HG02798 (cell line): ENCODE results near the gene SRCIN1.

Source experiments
- ATAC-seq: cut with Tn5 transposase; IDR thresholded peaks from one replicate; pipeline ENCODE4 v1.9.1; 2021; ENCODE audit warnings: mild to moderate bottlenecking; ENCODE audit not compliant: unreplicated experiment, poor library complexity

SRCIN1 gene

DNA sequence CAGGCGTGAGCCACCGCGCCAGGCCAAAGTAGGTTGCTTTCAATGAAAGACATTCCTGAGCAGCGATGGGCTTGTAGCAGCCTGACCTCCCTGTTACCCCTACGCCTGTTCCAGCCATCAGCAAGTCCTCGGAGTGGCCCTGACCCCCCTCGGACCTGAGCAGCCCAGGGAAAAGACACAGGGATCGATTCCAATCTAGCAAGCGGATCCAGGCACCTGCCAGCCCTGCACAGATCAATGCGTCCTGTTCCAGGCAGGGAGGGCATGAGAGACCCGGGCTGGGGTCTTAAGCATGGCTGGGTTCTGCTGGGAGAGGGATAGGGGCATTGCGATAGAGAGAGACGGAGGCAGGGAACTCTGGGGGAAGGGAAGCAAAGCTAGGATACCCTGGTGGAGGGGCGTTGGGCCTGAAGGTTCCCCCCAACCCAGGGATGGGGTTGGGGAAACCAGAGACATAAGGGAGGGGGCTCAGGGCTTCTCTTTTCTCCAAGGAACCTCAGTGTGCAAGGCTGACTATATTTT lies 21.9 kb downstream of the SRCIN1 start:
- ATAC-seq: no peak

DNA sequence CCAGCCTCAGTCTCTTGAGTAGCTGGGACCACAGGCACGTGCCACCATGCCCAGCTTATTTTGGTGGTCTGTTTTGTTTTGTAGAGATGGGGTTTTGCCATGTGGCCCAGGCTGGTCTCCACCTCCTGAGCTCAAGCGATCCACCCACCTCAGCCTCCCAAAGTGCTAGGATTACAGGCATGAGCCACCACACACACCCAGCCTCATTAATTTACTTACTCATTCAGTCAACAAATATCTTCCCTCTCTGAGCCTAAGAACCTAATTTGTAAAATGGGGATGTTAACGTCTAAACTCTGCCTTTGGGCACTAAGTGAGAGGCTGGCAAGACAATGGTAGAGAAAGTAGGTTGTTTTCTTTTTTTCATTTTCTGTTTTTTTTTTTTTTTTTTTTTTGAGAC lies 22.6 kb downstream of the SRCIN1 start:
- no peak for ATAC-seq

DNA sequence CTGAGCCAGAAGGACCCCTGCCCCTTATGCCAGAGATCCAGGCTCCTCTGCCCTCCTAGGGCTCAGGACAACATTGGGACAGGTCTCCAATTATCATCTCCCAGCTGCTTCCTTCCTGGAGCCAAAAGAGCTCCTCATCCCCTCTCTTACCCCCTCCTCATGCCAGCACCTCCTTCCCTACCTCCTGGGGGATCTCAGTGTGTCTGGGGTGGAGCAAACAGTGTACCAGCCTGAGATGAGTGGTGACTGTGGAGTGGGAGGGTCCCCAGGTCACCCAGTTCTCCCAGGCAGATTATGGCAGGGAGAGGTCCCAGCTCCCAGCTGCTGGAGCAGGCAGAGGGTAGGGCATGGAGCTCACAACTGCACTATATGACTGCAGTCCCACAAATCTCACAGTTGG lies 23.7 kb downstream of the SRCIN1 start:
- no peak for ATAC-seq

DNA sequence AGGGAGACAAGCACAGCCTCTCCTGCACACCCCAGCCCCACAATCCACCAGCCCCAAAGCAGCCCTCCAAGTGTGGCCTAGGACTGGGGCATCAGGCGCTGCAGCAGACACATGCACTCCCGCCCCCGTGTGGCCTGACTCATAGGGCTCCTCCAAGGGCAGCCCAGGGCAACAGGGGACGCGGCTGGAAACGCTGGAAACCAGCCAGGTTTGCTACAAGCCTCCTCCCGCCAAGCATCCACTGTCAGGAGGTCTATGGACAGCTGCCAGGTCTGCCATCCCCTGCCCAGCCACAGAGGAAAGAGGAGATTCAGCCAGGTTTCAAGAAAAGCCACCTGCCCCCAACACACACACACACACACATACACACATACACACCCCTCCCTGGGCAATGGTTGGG lies 25.8 kb downstream of the SRCIN1 start:
- ATAC-seq: no peak

DNA sequence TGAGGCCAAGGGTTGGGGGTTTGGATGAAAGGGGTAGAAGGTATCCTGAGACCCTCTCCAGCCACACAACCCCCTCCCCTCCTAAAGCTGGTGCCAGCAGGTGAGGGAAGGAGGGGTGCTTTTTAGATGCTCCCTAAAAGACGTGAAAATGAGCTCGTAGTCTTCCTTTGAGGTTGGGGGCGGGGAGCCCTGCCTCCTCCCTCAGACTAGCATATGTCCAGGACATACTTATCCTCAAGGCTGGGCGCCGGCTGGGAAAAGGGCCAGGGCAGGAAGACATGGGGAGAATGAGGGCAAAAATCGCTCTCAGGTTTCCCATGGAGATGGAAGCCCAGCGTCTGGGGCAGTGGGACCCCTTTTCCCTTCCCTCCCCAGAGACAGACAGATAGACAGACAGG lies 26.7 kb downstream of the SRCIN1 start:
- no peak for ATAC-seq

DNA sequence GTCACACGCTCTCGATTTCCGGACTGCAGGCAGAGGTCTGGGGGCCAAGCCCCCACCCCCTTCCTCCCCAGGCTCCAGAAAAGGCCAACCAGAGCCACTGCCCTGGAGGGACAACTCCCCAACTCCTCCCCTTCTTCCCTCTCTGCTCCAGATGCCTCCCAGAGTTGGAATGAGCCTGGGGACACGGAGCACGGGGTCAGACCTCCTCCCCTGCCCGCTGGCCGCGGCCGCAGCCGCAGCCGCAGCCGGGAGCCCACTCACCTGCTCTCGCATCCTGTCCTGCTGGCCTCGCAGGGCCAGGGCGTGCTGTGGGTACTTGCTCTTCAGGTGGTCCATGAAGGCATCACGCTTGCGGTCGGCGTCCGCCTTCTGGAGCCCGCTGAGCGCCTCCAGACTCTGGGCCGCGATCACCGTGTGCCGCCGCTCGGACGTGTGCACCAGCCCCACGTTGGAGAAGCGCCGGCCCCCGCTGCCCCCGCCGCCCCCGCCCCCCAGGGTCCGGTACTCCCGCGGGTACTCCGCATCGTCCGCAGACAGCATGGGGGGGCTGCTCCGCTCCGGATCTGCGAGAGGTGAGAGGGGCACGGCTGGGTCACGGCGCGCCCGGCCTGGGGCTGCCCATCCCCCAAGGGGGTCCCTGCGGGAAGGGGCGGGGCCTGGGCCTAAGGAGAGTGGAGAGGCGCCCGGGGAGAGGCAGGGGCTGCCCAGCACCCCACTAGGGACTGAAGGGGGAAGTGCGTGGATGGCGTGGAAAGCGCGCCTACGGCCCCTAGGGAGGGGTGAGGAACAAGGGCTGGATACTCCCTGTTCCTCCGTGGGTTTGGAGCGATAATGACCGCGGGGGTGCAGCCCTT lies 27.3 kb downstream of the SRCIN1 start:
- no peak for ATAC-seq

DNA sequence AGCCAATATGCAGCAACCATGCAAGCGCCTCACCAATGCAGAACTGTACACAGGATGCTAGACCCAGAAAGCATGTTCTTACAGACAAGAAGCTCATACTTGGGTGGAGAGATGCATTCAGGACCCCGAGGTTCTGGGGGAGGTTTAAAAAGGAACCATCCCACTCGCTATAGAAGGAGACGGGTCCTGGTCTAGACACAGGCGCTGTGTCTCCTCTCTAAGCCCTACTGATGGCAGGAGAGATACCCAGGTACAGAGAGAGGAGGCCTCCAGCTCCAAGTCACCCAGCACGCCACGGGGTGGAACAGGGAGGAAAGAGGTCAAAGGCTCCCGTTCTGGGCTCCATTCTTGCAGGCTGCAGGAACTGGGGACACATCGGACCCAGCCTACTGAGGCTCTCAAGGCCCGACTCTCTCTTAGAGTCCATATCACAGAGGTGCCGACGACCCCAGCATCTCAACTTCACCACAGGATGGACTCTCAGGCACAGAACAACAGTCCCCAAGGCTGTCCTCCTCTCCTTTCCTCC lies 28.0 kb downstream of the SRCIN1 start:
- no peak for ATAC-seq

DNA sequence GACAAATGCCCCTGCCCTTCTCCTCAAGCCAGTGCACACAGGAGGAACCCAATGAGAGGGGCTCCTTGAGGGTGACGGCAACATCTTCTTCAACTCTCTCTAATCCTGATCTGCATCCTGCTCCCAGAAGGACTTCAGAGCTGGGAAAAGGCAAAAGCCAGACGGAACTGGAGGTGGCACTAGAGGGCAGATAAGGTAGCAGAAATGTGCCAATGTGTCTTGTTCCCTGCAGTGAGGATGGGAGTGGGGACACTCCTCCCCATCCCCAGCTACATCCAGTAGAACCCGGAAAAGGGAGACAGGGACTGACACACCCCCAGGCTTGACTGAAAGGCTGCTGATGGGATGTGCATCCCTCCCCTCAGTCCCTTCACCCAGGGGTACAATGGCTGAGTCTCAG lies 28.5 kb downstream of the SRCIN1 start:
- no peak for ATAC-seq

DNA sequence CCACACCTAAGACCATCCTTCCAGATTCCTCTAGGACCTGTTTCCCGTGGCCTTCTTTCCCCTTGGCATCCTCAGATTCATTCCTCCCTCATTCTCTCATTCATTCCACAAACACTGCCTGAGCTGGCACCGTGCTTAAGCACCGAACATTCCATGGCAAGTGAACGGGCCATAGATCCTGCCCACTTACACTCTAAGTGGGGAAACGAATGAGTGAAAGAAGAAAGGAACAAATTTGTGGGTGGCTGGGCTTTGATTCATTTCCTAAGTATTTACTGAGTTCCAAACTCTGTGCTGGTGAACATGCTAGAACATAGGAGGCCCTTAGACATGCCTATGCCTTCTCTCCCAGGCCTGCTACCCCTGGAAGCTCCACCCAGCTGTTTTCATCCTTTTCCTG lies 30.0 kb downstream of the SRCIN1 start:
- ATAC-seq: no peak

DNA sequence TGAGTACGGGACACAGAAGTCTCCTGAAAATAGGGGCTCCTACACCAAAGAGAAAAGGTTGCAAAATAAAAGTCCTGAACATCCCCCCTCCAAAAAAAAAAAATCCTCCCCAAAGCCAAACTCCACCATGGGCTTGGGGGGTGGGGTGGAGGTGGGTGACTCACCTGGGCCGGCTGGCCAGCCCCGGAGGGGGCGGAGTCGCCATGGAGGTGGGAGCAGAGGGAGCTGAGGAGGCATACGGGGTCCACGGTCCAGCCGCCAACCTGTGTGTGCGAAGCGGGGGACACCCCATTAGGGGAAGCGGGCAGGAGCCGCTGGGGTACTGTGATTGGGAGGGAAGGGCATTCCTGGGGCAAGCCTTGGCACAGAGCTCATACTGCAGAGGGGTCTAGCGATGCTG lies 31.0 kb downstream of the SRCIN1 start:
- ATAC-seq: no peak

DNA sequence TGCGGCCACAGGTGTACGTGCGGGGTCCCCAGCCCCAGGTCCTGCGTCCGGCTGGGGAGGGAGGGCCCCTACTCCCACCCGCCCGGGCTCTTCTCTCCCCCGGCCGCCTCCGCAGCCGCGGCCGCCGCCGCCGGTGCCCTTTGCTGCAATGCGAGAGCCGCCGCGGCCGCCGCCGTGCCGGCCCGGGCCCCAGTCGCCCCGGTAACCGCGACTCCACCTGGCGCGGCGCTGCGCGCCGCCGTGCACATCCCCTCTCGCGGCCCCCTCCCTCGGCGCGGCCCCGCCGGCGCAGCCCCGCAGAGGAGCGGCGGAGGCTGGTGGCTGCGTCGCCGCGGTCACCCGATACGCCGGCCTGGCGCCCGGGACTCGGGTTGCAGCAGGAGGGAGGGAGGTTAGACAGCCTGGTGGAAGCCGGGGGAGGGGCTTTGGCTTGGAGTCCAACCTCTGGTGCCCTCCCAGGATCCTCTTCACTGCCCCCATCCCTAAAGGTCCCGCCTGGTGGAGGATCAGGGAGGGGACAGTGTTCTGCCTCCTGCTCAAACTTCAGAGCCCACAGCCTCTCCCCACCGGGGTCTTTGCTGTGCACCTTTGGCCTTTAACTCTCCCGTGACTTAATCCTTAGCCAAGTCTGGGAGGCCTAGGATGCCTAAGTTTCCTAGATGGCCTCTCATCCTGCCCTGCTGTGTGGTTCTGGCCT lies 32.9 kb downstream of the SRCIN1 start:
- no peak for ATAC-seq

DNA sequence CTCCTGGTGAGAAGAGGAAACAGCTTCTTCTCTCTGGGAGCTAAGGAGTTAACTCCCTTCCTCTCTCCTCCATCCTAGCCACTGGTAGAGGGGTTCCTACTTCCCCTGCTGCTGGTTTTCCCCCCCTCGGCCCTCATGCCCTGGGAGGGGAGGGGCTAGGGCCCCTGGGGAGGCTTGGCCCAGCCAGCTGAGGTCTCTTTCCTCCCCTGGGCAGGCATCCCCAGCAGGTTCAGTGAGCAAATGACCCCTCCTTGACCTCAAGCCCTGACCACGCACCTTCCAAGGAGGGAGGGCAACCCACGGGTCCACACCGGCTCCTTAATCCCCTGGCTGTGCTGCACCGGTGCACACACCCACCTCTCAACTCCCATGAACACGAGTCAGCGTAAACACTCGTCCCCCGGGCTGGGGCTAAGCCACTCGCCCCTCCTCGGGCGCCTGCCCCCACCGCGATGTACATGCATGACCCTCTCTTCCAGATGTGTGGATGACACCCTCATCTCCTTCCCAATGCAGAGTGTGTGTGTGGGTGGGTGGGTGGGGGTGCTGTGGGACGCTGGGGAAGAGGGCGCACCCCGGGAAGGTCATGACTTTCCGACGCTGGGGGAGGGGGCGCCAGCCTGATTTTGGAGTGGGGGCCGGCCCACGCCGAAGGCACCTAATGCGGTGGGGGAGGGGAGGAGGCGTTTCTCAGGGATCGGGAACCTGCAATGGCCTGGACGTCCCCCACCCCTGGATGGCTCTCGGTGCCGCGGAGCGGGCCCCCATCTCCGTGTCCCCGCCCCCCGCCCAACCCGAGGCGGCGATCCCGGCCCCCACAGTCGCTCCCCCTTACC lies 33.7 kb downstream of the SRCIN1 start:
- no peak for ATAC-seq

DNA sequence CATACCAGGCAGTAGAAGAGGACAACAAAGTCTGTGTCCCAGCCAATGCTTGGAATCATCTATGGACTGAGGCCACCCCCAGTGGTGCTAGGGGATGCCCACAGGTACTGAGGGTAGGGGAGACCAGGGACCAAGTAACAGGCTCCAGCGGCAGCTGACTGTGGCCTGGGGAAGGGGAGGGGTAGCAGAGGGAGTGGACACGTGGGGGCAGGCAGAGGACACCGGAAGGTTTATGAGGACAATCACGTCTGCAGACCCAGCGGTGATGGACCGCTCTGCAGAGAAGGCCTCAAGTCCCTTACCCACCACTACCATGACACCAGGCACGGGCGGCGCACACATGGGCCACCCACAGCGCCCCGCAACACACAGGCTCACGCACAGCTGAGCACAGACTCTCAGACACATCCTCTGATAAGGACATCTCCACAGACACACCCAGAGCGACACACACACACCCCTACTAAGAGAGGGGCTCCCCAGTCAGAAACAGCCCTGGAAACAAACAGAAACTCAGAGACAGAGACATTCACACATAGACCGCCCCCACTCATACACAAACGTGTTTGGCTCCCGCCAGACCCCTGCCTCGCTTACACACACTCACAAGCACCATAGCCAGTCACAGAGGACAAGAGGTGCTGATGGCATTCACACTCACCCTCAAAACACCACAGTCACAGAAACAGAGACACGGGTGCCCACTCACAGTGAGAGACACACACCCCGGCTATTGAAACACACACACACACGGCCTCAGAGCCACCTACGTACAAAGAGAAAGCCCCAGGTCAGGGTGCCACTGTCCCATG lies 35.8 kb downstream of the SRCIN1 start:
- ATAC-seq: no peak

DNA sequence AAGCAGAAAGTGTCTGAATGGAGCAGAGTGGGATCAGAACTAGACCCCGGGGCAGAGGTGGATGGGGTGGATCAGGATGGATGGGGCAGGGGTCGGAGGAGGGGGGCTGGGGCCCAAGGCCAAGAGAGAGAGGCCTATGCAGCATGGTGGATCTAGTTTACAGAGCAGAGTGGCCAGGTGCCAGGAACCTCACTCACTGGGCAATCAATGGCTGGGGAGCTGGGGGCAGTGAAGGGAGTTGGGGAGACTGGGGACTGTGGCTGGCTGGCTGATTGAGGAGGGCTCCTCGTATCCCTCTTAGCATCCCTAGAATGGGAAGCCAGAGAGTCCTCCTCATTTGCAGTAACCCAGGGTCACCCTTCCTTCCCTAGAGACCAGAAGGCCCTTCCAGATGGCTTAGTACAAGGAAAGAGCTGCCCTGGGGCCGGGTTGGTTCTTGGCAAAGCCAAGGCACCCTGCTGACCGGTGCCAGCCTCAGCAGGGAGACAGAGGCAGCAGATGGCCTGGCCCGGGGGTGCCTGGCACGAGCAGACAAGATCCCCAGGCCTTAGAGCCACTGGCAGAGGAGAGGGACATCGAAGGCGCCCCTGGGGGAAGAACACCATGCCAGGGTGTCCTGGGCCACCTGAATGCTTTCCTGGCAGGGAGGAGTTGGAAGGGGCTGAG lies 36.8 kb downstream of the SRCIN1 start:
- no peak for ATAC-seq

DNA sequence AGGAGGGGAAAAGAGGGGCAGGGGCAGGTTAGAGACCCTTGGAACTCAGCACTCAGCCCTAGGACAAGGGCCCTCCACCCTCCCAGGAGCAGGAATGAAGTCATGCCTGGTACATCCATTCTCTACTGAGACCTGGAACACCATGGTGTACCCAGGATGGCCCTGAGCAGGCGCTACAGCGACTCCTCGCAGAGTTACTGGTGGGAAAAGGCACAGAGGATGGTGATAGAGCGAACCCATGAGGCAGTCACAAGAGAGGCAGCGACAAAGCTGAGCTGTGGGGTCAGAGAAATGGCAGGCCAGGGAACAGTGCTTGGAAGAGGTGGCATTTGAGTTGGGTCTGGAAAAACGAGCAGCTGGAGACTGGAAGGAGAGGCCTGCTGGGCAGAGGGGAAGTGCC lies 37.5 kb downstream of the SRCIN1 start:
- no peak for ATAC-seq

DNA sequence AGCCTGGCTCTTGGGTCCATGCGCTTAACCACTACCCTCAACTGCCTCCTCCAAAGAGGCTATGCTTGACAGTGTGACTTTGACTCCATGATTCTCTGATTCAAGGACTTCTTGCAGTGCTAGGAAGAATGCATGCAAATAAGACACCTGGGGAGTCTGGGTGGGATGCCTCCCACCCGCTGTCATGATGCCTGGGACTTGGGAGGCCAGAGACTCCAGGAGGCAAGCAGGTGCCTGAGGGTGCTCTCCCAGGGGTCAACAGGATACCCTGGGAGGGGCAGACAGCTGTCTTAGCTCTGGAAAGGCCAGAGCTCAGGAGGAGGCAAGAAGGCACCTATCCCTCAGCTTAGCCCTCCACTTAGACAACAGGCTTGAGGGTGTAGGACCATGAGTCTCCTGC lies 38.4 kb downstream of the SRCIN1 start:
- no peak for ATAC-seq

DNA sequence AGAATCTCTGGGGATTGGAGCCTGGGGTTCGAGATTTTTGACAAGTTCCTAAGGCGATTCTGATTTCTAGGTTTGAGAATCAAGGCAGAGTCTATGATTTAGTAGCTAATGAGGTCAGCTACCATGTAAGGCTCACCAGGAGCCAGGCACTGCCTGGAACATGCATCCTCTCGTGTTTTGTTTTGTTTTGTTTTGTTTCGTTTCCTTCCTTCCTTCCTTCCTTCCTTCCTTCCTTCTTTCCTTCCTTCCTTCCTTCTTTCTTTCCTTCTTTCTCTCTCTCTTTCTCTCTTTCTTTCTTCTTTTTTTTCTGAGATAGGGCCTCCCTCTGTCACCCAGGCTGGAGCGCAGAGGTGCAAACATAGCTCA lies 39.1 kb downstream of the SRCIN1 start:
- ATAC-seq: no peak

DNA sequence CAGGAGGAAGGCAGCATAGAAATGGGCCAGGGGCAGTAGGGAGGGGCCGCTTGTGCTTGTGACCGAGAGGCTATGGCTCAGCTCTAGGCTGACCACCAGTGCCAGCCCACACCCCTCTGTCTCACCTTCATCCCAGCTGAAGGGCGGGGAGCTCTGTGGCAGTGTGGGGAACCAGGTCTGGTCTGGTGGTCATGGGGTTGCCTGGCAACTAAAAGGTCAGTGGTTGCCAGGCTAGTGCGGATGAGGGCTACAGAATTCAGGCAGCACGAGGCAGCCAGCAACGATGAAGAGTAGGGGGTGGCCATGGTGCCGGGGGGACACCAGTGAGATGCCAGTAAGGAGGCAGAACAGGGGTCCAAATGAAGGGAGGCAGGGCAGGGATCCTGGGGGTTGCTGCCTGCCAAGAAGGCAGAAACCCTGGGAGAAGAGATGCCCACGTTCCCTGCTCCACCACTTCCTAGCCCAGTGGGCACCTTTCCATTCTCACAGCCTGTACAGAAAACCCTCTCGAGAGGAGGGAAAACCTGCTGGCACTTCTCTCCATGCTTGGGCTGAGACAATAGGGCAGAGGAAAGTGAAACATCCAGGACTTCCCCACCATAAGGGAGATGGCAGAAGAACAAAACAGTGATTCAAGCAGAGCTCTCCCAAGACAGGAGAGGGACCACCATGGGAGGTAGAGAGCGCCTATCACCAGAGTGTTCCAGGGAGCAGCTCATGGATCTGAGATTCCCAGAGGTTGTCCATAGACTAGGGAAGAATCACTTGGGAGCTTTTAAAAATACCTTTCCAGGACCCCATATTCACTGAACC lies 39.7 kb downstream of the SRCIN1 start:
- no peak for ATAC-seq
